ENCODE data around the gene MTHFD1.

DNA sequence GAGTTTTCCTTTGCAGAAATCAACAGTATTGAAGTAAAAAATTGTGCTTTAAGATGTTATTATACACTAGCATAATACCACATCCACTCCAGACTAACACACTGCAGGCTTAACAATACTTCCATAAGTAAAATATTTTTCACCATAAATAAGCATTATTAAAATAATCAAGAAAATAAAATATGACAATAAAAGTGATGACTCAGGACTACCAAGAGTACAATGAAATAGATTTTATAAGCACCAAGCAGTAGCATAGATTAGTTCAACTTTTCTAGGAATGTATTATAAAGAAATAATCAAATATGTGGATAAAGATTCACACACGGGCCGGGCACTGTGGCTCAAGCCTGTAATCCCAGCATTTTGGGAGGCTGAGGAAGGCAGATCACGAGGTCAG is 40.4 kb upstream of the MTHFD1 start:
- TF ChIP-seq TAF1 (IDR thresholded peaks at IDR 0.05; ENCODE audit: low read depth, low read length) = no peak
- no peak for TF ChIP-seq POLR2A (IDR thresholded peaks at IDR 0.05; ENCODE audit: low read depth, low read length)
- TF ChIP-seq POLR2AphosphoS5 (IDR thresholded peaks at IDR 0.05; ENCODE audit: low read depth, low read length) = no peak
- no peak for TF ChIP-seq POU2F2 (IDR thresholded peaks at IDR 0.05; ENCODE audit: low read depth, low read length)
- no peak for TF ChIP-seq SPI1 (IDR thresholded peaks at IDR 0.05; ENCODE audit: low read depth, low read length)
- TF ChIP-seq PAX5 (IDR thresholded peaks at IDR 0.05; ENCODE audit: insufficient read depth, low read length, severe bottlenecking) = no peak
